Stimulated activated CD4-positive, alpha-beta T cell treated with anti-CD3 and anti-CD28 coated beads, Interleukin-4, amount 100 ng/mL, for 1 hour (primary cell): ENCODE results near the gene GPR183.
"Not testable (repeated sequence)": the region's sequence is repeated elsewhere in the genome, so short reads cannot be mapped to it uniquely, and the experiment has no call there.

Experiments
- DNase-seq: peaks from one replicate; pipeline ENCODE4 v3.0.0-alpha.2; 2020

Gene GPR183

DNA sequence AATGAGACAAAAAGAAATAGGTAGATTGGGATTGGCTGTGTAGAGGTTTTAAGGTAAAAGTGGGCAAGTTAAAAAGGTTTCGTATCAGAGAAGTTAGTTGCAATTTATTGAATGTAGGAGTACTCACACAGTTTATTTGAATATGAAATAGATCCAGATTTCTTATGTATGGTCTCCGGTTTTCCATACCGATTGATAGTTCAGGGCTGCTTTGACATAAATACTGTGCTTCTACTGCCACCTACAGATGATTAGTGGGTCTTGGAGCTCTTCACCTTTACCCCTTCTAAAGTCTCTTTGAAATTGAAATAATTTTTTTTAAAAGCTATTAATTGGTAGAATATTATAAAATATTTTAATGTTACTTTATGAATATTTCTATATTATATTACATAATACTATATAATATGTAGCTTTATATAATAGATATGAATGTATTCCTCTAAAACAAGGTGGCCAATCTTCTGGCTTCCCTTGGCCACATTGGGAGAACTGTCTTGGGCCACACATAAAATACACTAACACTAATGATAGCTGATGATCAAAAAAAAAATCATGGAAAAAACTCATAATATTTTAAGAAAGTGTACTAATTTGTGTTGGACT, 41.3 kb downstream of the GPR183 start:
- DNase-seq, result no peak

DNA sequence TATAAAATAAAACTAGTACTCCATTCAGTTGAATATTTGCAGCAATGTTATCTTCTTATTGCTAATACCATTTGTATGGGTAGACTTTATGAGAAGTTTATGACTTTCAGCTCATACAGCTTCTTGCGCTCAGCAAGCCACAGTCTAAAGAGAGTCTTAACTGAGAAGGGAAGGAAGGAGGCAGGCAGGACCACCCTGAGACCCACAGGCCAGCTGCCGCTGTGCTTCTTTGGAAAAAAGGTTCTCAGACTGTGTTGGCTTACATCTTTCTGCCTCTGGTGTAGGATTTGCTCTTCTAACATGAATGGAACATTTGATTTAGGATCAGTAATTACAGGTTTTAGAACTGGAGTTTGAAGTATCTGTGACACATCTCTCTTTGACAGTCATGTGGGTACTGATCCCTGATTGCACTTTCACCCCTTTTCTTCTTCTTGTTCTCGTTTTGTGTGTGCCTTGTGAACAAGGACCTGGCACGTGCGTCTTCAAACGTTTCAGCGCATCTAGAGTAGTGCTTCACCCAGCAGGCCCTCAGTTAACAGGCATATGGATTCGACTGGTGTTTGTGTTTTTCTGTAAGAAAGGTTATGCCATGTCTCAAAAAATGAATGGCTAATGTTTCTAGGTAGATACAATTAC, 41.9 kb downstream of the GPR183 start:
- DNase-seq, result peak; percentile 39

DNA sequence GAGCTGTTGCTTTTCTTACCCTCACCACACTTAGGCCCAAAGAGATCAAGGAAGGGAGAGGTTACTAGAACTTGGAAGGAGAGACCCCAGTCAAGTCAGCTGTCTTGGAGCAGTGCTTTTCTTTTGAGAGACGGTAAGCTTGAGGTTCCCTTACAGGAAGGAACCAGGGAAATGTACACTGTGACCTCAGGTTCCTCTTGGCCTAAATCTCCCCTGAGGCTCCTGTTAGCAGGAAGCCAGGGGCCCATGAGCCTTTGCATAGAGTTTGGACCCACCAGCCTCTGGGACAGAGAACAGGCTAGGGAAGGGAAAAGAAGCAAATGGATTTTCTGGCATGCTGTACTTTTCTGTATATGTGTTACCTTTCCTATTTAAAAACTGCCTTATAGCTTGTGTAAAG, 43.1 kb downstream of the GPR183 start:
- DNase-seq, result no peak

DNA sequence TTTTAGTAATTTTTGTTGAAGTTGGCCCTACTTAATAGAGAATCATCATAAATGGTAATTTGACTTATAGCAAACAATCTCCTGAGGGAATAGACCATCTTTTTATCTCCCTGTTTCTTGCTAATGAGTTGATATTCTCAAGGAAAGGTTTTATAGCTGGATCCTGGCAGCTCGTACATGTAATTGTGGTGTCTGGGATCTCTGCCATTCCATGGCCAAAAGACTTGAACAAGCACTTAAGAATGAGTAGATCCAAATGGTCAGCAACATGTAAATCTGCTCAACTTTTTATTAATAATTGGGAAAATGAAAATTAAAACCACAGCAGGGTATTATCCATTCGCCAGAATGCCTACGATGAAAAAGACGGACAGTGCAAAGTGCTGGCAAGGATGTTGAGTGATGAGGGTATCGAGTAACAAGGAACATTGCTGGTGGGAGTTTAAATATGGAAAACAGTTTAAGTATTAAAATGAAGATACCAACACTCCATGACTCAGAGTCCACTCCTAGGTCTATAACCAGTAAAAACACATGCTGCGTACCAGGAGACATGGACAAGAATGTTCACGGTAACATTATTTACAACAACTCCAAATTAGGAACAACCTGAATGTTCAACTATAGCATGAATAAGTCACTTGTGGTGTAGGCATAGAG, 43.9 kb downstream of the GPR183 start:
- no peak for DNase-seq

DNA sequence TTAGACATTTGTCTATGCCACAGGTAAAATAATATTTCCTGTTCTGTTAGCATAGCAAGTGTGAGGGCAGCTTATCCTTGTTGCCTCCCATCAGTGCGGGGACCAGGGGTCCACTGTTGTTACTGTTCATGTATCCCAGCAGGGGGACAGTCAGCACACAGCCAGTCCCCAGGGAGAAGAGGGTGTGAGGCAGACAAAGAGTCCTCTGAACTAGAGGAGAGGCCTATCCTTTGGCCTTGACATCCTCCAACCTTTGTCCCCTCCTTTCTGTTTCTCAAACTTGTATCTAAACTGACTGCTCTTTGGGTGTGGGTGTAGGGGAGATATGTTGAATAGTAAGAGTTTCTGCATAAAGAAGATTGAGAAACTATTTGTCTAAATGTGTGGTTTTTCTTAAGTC, 46.1 kb downstream of the GPR183 start:
- no peak for DNase-seq

DNA sequence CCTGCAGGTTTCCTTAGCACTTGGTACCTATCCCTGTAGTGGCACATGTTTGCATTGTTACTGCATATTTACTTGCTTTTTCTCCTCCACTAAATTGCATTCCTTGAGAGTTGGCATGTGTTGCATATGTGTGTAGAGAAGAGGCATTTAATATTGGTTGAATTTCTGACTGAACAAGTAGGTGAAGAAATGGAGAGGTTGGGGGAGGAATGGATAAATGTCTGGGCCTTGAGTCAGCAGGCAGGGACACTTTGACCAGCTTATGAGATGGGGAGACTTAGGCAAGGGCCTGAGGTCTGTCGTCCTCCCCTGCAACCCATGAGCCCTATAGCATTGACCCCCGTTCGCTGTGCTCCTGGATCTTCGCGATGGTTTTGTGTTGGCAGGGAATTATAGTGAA, 47.0 kb downstream of the GPR183 start:
- no peak for DNase-seq

DNA sequence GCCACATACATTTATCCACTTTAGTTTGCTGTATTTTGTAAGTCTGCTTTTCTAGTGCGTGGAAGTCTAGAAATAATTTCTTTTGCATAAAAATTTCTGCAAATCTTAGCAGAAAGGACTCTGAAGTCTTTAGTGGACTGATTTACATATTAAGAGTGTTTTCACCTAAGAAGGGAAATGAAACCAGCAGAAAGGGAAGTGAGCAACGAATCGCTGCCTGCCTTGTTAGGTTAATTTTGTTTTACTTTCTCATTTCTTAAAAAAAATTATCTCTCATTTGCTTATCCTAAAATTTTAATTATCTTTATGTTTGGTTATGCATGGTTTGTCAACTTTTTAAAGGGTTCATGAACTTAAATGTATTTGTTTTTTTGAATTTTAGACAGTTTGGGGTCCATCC, 48.3 kb downstream of the GPR183 start:
- DNase-seq, result no peak

DNA sequence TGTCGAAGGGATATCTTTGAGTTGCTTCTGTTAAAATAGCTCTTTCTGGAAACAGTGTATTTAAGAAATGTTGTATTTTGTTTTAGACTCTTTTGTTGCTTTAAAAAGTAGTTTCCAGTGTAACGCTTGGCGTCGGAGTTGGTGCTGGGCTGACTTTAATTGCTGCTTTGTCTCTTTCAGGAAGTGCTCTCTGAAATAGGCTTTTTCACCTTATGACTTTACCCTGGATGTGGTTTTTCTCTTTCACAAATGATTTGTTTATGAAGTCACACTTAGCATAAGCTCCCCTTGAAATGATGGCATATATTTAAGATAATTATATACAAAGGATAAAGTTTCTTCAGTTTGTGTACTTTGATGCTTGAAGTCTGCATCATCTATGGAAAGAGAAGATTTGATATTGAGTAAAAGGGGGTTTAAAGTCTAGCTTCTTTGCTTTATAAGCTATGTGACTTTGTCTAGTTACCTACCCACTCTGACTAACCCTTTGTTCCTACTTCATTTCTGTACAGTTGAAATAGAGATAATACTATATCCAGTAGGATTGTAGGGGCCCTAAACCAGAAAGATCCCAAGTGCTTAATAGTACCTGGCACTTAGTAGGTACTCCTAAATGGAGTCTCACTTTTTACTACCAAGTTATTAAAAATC, 48.9 kb downstream of the GPR183 start, which contains the start of gene GPR18:
TSS of gene GPR18 (minus strand) at position 170 of the 651 bp plus-strand sequence. CDS start 2,507 bp downstream, outside the sequence.
- DNase-seq, result peak; percentile 22

DNA sequence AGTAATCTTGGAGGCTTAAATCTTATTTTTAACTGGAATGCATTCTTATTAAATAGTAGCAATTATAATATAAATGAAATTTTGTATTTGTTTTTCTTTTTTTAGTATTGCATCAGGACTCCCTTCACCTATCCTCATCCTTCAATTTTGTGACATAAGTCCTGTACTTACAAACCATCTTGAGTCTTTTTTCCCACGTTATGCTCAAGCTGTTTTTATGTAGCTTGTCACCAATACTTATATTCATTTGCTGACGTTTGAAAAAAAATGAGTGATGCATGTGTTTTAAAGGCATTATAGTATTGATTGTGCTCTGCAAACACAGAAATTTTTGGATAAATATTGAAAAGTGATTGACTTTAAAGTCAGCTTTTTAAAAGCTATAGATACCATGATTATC, 49.9 kb downstream of the GPR183 start:
- DNase-seq, result no peak

DNA sequence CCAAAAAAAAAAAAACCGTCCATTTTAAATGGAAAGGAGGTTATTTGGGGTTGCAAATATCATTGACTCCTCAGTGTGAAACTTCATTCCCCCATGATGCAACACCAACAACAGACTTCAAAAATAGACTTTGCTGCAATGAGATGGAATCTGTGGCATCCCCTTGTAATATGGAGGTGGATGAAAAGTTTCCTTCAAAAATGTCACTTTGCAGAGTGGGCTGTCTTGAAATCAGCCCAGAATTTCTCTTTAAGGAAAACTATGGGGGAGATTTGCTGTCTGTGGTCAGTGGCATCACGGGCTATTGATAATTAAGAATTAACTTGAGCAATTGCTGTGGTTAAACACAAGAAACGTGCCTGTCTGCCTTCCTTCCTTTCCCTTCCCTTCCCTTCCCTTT, 50.5 kb downstream of the GPR183 start:
- DNase-seq, result no peak

DNA sequence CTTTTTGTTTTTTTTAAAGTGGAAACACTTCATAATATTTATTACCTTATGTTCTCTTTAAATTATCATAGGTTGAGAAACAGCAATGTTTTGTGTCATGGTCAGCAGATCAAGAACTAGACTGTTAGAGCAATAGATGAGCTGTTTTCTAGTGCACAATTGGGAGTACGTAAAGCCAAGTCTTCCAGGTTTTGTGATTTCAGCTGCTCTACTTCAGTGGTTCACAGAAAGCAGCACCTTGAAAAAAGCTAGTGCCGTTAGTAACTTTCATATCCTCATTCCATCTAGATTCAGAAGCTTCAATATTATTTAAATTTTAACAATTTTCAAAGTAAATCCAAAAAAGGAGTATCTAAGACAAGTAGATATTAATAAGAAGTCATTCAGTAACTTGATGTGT, 50.9 kb downstream of the GPR183 start:
- DNase-seq, result no peak

DNA sequence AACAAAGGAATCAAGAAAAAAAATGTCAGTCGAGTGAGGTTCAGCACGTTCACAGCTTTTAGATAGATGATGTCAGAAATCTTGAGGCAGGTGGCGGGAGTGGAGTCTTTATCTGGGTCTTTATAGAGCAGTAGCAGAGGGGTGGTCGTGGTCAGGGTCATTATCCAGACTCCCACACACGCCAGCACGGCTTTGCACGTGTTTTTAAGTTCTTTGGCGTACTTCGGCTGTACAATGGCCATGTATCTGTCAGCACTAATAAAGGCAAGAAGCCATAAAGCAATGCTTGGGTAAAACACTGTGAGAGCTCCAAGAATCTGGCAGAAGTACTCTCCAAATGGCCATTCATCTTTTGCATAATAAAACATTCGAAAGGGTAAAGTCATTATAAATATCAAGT, 51.9 kb downstream of the GPR183 start:
- no peak for DNase-seq

DNA sequence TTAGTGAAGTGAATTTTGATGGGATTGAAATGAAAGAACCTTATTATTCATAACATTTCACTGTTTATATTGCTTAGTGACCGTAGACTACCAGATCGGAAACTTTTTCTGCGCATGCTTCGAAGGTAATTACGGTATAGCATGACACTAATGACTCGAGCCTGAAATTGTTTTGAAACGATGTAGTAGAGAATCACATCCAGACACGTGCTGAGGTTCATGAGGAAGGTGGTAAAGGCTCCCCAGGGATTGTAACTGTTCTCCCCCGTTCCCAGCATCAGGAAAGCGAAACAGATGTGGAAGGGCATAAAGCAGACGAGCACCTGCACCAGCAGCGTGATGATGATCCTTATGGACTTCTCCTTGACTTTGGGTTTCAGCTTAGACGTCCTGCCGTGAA, 52.4 kb downstream of the GPR183 start:
- no peak for DNase-seq

DNA sequence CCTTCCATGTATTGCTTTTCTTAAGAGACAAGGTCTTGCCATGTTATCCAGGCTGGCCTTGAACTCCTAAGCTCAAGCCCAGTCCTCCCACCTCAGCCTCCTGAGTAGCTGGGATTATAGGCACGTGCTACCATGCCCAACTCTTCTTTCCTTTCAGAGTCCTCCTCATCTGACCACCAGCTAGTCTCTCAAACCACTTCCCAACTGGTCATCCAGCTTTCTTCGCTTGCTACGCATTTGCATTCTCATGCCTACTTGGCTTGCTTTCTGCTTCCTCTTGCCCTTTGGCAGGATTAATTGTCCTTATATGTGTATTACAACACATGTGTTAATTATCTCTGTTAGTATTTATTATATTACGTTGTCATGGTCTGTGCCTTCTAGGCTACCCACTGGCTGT, 55.3 kb downstream of the GPR183 start:
- DNase-seq, result no peak

DNA sequence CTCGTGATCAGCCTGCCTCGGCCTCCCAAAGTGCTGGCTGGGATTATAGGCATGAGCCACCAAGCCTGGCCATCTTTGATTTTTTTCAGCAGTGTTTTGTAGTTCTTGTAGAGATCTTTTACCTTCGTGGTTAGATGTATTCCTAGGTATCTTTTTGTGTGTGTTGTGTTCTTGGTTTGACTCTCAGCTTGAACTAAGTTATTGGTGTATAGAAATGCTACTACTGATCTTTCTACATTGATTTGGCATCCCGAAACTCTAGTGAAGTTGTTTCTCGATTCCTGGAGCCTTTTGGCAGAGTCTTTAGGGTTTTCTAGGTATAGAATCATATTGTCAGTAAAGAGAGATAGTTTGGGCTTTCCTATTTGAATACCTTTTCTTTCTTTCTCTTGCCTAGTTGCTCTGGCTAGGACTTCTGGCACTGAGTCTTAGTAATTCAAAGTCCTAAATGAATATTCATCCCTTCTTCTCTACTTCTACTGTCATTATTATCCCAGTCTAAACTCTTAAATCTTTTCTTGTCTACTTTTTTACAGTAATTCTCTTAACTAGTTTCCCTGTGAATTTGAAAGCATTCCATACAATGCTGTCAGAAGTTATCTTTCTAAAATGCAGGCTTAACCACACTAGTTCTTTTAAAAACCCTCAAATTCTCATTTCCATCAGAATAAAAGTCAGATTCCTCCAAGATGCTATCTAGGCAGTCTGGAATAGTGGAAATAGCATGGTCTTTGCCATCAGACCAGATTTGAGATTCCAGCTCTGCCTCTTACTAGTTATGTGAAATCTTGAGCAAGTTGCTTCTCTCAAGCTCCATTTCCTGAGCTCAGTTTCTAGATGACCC, 56.0 kb downstream of the GPR183 start:
- no peak for DNase-seq

DNA sequence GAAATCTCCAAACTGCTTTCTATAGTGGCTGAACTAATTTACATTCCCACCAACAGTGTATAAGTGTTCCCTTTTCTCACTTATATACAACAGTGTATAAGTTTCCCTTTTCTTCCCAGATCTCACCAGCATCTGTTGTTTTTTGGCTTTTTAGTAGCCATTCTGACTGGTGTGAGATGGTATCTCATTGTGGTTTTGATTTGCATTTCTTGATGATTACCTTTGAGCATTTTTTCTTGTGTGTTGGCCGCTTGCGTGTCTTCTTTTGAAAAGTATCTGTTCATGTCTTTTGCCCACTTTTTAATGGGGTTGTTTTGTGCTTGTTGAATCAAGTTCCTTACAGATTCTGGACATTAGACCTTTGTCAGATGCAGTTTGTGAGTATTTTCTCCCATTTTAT, 57.6 kb downstream of the GPR183 start:
- not testable (repeated sequence) for DNase-seq

DNA sequence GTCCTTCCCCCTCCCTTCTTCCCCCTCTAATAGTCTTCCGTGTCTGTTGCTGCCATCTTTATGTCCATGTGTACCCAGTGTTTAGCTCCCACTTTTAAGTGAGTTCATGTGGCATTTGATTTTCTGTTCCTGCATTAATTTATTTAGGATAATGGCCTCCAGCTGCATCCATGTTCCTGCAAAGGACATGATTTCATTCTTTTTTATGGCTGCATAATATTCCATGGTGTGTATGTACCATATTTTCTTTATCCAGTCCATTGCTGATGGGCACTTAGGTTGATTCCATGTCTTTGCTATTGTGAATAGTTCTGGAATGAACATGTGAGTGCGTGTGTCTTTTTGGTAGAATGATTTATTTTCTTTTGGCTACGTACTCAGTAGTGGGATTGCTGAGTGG, 58.0 kb downstream of the GPR183 start:
- not testable (repeated sequence) for DNase-seq

DNA sequence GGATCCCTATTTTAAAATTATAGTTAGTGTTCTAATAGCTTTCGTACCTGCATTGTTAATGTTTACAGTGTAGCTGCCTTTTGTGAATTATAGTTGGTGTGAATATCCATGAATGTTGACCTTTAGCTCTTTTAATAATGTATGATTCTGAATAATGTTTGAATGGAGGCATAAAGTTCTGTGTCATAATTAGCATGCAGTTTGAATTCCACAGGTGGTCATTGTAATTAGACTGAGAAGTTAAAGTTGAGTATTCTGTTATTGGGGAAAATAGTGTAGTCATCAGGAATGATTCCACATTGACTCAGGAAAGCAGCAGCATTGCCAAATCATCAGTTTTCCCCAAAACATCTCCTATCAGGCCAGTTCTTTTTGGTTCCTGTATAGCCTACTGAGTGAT, 61.1 kb downstream of the GPR183 start:
- DNase-seq, result no peak
